Measurements from ENCODE around the gene PSME4.

Gene PSME4

DNA sequence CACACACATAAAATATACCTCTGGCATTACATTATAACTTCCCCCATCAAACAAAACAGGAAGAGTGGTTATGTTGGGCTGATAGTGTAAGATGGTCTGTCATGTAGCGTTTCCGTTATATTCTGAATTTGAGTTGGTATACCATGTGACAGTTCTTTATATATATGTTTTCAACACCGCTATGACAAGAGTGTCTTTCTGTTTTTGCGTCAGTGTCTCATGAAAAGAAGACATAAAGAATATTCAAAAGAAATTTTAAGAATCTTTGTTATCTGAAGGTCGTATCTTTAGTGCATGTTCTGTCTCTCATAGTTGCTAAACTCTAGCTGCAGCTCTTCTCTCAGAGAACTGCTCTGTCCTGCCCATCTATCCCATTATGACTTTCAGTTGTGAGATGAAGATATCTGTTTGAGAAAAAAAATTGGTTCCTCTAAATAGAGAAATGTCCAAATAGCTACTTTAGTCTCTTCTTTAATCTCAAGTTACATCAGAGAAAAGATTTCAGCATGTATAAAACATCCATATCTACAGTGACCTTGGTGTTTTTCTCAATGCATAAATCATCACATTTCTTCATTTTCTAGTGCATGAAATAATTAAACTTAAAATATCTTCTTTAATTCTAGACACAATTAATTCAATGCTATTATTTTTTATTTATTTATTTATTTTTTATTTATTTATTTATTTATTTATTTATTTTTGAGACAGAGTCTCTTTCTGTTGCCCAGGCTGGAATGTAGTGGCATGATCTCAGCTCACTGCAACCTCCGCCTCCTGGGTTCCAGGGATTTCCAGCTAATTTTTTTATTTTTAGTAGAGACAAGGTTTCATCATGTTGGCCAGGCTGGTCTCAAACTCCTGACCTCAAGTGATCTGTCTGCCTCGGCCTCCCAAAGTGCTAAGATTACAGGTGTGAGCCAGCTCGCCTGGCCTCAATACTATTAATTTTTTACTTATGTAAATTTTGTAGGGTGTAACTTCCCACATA lies 24.3 kb upstream of the PSME4 start:
- Histone ChIP-seq H3K4me1 (ENCODE audit: insufficient read depth, low read length) (no peaks in the 10 kb centered on the region), H3K4me3 (ENCODE audit: low read length) (no peak overlapping the region), H3K9ac (ENCODE audit: low read depth, low read length) (no peak overlapping the region)

GRCh38 chr2:53991948-53992347 lies 21.2 kb upstream of the PSME4 start:
- no peak overlapping the region for H3K9ac ChIP-seq (ENCODE audit: low read depth, low read length)
- no peak overlapping the region for H3K4me3 ChIP-seq (ENCODE audit: low read length)
- H3K9me3 ChIP-seq (ENCODE audit: insufficient read depth, low read depth, low read length) = no peaks in the 10 kb centered on the region
- H3K36me3 ChIP-seq (ENCODE audit: insufficient read depth, low read depth, low read length) = no peaks in the 10 kb centered on the region
- no peaks in the 10 kb centered on the region for H3K27me3 ChIP-seq (ENCODE audit: insufficient read depth, low read length)
- H3K27ac ChIP-seq (ENCODE audit: low read length) = no peak overlapping the region
- no peaks in the 10 kb centered on the region for H3K4me1 ChIP-seq (ENCODE audit: insufficient read depth, low read length)

More for the DNA sequence above, 24.3 kb upstream of the PSME4 start:
- Histone ChIP-seq H3K36me3 (ENCODE audit: insufficient read depth, low read depth, low read length) (no peaks in the 10 kb centered on the region), H3K27me3 (ENCODE audit: insufficient read depth, low read length) (no peaks in the 10 kb centered on the region), H3K27ac (ENCODE audit: low read length) (no peak overlapping the region), H3K9me3 (ENCODE audit: insufficient read depth, low read depth, low read length) (no peaks in the 10 kb centered on the region)

DNA sequence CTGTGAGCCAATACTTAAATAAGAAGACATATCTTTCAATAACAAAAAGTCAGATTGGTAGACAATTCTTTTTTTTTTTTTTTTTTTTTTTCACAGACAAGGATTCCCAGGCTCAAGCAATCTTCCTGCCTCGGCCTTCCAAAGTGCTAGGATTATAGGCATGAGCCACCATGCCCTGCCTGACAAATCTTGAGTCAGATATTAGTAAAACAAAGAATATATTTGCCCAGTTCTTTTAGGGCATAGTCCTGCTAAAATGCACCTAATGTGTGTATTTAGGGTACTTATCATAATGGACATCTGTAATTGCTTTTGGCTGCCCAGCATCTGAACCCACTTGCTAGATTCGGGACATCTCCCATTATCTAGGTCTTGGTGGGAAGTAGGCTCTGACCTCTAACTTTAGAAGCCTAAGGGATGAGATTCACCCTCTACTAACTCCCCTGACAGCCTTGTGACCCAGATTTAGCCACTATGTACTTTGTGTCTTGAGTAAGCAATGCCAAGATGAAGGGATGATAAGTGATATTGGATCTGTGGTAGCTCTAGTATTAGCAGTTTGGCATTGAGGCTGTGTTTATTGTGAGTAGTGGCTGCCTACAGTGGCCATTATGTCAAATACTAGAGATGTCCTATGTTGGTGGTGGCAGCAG lies 18.5 kb upstream of the PSME4 start:
- H3K27ac ChIP-seq (ENCODE audit: low read length) = no peak overlapping the region
- no peaks in the 10 kb centered on the region for H3K4me1 ChIP-seq (ENCODE audit: insufficient read depth, low read length)
- no peak overlapping the region for H3K9ac ChIP-seq (ENCODE audit: low read depth, low read length)

GRCh38 chr2:53987336-53987921 lies 16.6 kb upstream of the PSME4 start:
- H3K27me3 ChIP-seq (ENCODE audit: insufficient read depth, low read length) = no peaks in the 10 kb centered on the region
- H3K4me3 ChIP-seq (ENCODE audit: low read length) = no peak overlapping the region
- no peak overlapping the region for H3K27ac ChIP-seq (ENCODE audit: low read length)
- H3K9me3 ChIP-seq (ENCODE audit: insufficient read depth, low read depth, low read length) = no peaks in the 10 kb centered on the region
- H3K9ac ChIP-seq (ENCODE audit: low read depth, low read length) = no peak overlapping the region
- H3K36me3 ChIP-seq (ENCODE audit: insufficient read depth, low read depth, low read length) = no peaks in the 10 kb centered on the region
- H3K4me1 ChIP-seq (ENCODE audit: insufficient read depth, low read length) = no peaks in the 10 kb centered on the region

More for the DNA sequence above, 18.5 kb upstream of the PSME4 start:
- Histone ChIP-seq H3K4me3 (ENCODE audit: low read length) (no peak overlapping the region), H3K27me3 (ENCODE audit: insufficient read depth, low read length) (no peaks in the 10 kb centered on the region), H3K9me3 (ENCODE audit: insufficient read depth, low read depth, low read length) (no peaks in the 10 kb centered on the region), H3K36me3 (ENCODE audit: insufficient read depth, low read depth, low read length) (no peaks in the 10 kb centered on the region)

DNA sequence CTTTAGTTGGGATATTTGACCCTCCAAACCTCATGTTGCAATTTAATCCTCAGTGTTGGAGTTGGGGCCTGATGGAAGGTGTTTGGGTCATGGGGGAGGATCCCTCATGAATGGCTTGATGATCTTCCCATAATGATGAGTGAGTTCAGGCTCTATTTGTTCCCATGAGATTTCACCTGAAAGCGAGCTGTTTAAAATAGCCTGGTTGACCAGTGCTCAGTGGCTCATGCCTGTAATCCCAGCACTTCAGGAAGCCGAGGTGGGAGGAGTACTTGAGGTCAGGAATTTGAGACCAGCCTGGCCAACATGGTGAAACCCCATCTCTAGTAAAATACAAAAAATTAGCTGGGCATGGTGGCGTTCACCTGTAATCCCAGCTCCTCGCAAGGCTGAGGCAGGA lies 14.9 kb upstream of the PSME4 start:
- no peak overlapping the region for H3K9ac ChIP-seq (ENCODE audit: low read depth, low read length)
- no peaks in the 10 kb centered on the region; the same call in 1 of the 2 replicates for H3K36me3 ChIP-seq (ENCODE audit: insufficient read depth, low read depth, low read length)
- no peaks in the 10 kb centered on the region for H3K4me1 ChIP-seq (ENCODE audit: insufficient read depth, low read length)
- no peaks in the 10 kb centered on the region for H3K27me3 ChIP-seq (ENCODE audit: insufficient read depth, low read length)
- no peaks in the 10 kb centered on the region for H3K9me3 ChIP-seq (ENCODE audit: insufficient read depth, low read depth, low read length)
- no peak overlapping the region for H3K27ac ChIP-seq (ENCODE audit: low read length)
- no peak overlapping the region for H3K4me3 ChIP-seq (ENCODE audit: low read length)

DNA sequence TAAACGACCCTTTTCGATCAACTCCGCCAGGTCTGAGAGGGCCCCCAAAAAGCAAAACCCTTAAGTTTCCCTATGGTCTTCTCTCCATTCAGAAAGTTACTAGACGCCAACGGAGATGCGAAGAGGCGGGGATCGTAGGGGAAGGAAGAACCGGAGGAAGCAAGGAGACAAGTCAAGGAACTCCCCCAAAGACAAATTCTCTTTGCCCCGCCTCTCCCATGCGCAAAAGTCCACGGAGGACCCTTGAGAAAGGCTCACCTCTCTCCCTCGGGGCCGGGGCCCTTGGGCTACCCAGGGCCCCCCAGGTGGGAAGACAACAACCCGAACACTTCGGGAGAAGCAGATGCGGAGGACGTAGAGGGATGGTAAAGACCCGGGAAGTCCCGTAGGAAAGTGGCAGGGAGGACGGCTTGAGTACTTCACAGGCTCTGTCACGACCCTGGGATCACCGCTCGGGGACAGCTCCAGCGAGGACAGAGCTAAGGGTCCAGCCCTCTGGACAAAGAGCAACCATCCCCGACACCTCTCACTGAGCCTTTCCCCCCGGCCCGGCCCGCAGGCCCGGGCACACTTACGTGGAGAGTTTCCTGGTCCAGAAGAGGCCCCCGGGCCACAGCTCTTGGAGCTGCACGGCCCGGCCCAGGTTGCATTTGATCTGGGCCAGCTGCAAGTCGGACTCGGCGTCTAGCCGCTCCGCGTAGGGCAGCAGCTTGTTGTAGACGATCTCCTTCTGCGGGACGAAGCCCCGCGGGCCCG lies 647 bp downstream of the PSME4 start:
- Histone ChIP-seq H3K27me3 (ENCODE audit: insufficient read depth, low read length) (no peaks in the 10 kb centered on the region), H3K27ac (ENCODE audit: low read length) (no peak overlapping the region), H3K4me1 (ENCODE audit: insufficient read depth, low read length) (peaks cover 3% of the 10 kb centered on the region; the same call in 1 of the 2 replicates), H3K9ac (ENCODE audit: low read depth, low read length) (peak overlapping the region; percentile 88), H3K9me3 (ENCODE audit: insufficient read depth, low read depth, low read length) (no peaks in the 10 kb centered on the region), H3K36me3 (ENCODE audit: insufficient read depth, low read depth, low read length) (no peaks in the 10 kb centered on the region), H3K4me3 (ENCODE audit: low read length) (peak overlapping the region; percentile 78)

- H3K36me3 ChIP-seq (ENCODE audit: insufficient read depth, low read depth, low read length) = no peaks in the 10 kb centered on the region
- peak overlapping the region; percentile 88 for H3K9ac ChIP-seq (ENCODE audit: low read depth, low read length)
- H3K9me3 ChIP-seq (ENCODE audit: insufficient read depth, low read depth, low read length) = no peaks in the 10 kb centered on the region
- H3K4me1 ChIP-seq (ENCODE audit: insufficient read depth, low read length) = peaks cover 7% of the 10 kb centered on the region; the same call in 1 of the 2 replicates
- peak overlapping the region; percentile 78 for H3K4me3 ChIP-seq (ENCODE audit: low read length)
- H3K27ac ChIP-seq (ENCODE audit: low read length) = no peak overlapping the region
- H3K27me3 ChIP-seq (ENCODE audit: insufficient read depth, low read length) = no peaks in the 10 kb centered on the region
Observed at GRCh38 chr2:53969285-53969967, 1.4 kb downstream of the PSME4 start.

- peaks cover 28% of the 10 kb centered on the region for H3K4me1 ChIP-seq (ENCODE audit: insufficient read depth, low read length)
- no peaks in the 10 kb centered on the region for H3K9me3 ChIP-seq (ENCODE audit: insufficient read depth, low read depth, low read length)
- peak overlapping the region; percentile 20 for H3K27ac ChIP-seq (ENCODE audit: low read length)
- peak overlapping the region; percentile 36; the same call in 1 of the 2 replicates for H3K9ac ChIP-seq (ENCODE audit: low read depth, low read length)
- H3K4me3 ChIP-seq (ENCODE audit: low read length) = no peak overlapping the region
- no peaks in the 10 kb centered on the region for H3K27me3 ChIP-seq (ENCODE audit: insufficient read depth, low read length)
- H3K36me3 ChIP-seq (ENCODE audit: insufficient read depth, low read depth, low read length) = no peaks in the 10 kb centered on the region
Observed at GRCh38 chr2:53964987-53965687, 5.7 kb downstream of the PSME4 start.

DNA sequence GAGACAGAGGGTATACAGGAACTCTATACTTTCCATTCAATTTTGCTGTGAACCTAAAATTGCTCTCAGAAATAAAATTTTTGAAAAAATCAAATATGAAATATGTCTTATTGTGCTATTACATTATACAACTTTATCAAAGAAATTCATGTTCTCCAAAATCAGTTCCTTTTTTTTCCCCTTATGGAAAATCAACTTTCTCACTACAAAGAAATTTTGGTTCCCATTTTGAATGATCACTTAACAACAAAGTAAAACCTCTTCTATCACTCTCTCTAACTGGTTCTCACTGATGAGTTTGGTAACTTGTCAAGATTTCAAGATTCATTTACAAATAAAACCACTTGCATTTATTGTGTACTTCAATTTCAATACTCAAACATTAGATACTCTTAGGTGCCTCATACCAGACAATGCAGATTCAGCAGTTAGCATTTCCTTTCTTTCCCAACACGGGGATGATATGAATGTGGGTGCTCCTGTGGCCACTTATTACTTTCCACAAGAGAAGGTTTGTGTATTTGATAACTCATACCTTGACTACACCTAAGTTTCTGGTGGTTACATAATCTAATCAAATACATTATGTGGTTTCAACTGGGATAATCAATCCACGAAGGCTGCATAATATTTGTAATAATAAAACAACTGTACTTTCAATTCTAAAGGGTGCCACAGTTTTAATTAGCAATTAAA lies 6.4 kb downstream of the PSME4 start:
- no peaks in the 10 kb centered on the region for H3K36me3 ChIP-seq (ENCODE audit: insufficient read depth, low read depth, low read length)
- H3K27ac ChIP-seq (ENCODE audit: low read length) = no peak overlapping the region
- peaks cover 28% of the 10 kb centered on the region for H3K4me1 ChIP-seq (ENCODE audit: insufficient read depth, low read length)
- H3K9me3 ChIP-seq (ENCODE audit: insufficient read depth, low read depth, low read length) = no peaks in the 10 kb centered on the region
- H3K9ac ChIP-seq (ENCODE audit: low read depth, low read length) = peak overlapping the region; percentile 36; the same call in 1 of the 2 replicates
- no peaks in the 10 kb centered on the region for H3K27me3 ChIP-seq (ENCODE audit: insufficient read depth, low read length)
- no peak overlapping the region for H3K4me3 ChIP-seq (ENCODE audit: low read length)
